ENCODE measurements around the gene SHISAL1. TPM values are rescaled to one million over a fixed set of nuclear protein-coding genes. Genes with fewer than 3 reads are reported as not detected.

The SHISAL1 gene
- total and polyA plus RNA-seq, 9 donors: 0.33 to 4.5 (median 2.0) TPM

DNA sequence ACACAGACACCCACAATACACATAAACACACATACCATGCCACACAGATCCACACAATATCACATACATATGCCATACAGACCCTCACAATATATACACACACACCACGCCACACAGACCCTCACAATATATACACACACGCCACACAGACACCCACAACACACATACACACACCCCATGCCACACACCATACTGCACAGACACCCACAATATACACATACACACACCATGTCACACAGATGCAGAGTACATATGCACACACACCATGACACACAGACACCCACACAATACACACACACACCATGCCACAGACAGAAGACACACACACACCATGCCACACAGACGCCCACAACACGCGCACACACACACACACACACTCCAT, 43.6 kb downstream of the SHISAL1 start:
- DNase-seq: no peak
- TF ChIP-seq EP300 (IDR thresholded peaks at IDR 0.05): no peak
- TF ChIP-seq, protein P1, sequence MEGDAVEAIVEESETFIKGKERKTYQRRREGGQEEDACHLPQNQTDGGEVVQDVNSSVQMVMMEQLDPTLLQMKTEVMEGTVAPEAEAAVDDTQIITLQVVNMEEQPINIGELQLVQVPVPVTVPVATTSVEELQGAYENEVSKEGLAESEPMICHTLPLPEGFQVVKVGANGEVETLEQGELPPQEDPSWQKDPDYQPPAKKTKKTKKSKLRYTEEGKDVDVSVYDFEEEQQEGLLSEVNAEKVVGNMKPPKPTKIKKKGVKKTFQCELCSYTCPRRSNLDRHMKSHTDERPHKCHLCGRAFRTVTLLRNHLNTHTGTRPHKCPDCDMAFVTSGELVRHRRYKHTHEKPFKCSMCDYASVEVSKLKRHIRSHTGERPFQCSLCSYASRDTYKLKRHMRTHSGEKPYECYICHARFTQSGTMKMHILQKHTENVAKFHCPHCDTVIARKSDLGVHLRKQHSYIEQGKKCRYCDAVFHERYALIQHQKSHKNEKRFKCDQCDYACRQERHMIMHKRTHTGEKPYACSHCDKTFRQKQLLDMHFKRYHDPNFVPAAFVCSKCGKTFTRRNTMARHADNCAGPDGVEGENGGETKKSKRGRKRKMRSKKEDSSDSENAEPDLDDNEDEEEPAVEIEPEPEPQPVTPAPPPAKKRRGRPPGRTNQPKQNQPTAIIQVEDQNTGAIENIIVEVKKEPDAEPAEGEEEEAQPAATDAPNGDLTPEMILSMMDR (IDR thresholded peaks at IDR 0.05): no peak
- TF ChIP-seq POLR2A (IDR thresholded peaks at IDR 0.05): no peak
- Histone ChIP-seq H3K27ac (no peak overlapping the region), H3K27me3 (no peaks in the 10 kb centered on the region), H3K4me1 (ENCODE audit: insufficient read depth) (no peaks in the 10 kb centered on the region), H3K36me3 (no peaks in the 10 kb centered on the region), H3K9me3 (no peaks in the 10 kb centered on the region), H3K4me3 (no peak overlapping the region)
- intact Hi-C loops (cut with DNase I): no loop called here
- WGBS, 3 donors: 83 to 95% (median 85%) methylated on average over 5 of the region's 5 CpGs

DNA sequence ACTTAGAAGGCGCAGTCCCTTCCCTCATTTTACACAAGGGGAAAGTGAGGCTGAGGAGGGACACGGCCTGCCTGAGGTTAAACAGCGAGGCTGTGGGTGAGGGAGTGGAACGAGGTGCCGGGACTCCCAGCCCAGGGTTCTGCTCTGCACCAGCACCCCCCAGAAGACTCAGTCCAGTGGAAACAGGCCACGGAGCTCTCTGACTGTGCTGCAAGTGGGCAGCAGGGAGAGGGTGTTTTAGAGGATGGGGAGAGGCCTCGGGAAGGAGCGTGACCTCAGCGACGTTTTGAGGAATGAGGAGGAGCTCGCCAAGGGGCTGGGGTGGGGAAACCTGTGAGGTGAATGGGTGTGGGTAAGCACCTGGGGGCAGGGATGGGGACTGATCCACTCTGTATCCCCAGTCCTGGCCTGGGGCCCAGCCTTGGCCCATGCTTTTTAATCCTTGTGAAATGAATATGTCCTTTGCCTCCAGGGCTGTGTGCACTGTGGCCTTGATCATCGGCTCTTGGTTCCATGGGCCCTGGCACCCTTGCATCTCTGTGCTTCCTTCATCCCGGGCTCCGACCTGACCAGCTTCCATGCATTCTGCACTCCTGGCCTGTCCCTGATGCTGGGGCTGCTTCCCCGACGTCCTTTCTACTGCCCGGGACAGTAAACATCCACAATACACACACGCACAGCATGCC, 44.2 kb downstream of the SHISAL1 start:
- Histone ChIP-seq H3K27ac (no peak overlapping the region), H3K27me3 (no peaks in the 10 kb centered on the region), H3K4me1 (ENCODE audit: insufficient read depth) (no peaks in the 10 kb centered on the region), H3K9me3 (no peaks in the 10 kb centered on the region), H3K4me3 (no peak overlapping the region), H3K36me3 (no peaks in the 10 kb centered on the region)
- intact Hi-C loops (cut with DNase I): no loop called here
- DNase-seq: no peak
- TF ChIP-seq POLR2A (IDR thresholded peaks at IDR 0.05) (no peak), EP300 (IDR thresholded peaks at IDR 0.05) (no peak)
- TF ChIP-seq, protein P1 (IDR thresholded peaks at IDR 0.05): no peak
- WGBS, 3 donors: 81 to 85% (median 83%) methylated on average over 18 of the region's 18 CpGs

DNA sequence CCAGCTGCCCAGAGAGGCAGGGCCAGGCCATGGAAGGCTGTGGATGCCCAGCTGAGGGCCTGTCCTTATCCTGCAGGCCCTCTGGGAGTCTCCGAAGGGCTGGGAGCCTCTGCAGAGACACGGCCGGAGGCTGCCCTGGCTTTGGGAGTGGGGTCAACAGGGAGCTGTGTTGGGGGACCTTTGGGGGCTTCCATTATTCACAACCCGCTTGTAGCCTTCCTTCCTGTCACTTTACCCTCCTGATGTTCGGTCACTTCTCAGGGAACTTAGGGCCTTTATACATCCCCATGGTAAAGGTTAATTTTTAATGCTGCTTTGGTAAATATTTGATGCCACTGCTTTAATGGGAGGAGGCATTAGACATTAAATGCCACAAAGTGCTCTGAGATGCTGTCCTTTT, 44.9 kb downstream of the SHISAL1 start:
- Histone ChIP-seq H3K27ac (no peak overlapping the region), H3K27me3 (no peaks in the 10 kb centered on the region), H3K4me3 (no peak overlapping the region), H3K9me3 (no peaks in the 10 kb centered on the region), H3K36me3 (no peaks in the 10 kb centered on the region), H3K4me1 (ENCODE audit: insufficient read depth) (no peaks in the 10 kb centered on the region)
- WGBS, 3 donors: 80 to 88% (median 87%) methylated on average over 5 of the region's 5 CpGs
- TF ChIP-seq, protein P1 (IDR thresholded peaks at IDR 0.05): no peak
- TF ChIP-seq EP300 (IDR thresholded peaks at IDR 0.05) (no peak), POLR2A (IDR thresholded peaks at IDR 0.05) (no peak)
- intact Hi-C loops (cut with DNase I): no loop called here
- DNase-seq: no peak

DNA sequence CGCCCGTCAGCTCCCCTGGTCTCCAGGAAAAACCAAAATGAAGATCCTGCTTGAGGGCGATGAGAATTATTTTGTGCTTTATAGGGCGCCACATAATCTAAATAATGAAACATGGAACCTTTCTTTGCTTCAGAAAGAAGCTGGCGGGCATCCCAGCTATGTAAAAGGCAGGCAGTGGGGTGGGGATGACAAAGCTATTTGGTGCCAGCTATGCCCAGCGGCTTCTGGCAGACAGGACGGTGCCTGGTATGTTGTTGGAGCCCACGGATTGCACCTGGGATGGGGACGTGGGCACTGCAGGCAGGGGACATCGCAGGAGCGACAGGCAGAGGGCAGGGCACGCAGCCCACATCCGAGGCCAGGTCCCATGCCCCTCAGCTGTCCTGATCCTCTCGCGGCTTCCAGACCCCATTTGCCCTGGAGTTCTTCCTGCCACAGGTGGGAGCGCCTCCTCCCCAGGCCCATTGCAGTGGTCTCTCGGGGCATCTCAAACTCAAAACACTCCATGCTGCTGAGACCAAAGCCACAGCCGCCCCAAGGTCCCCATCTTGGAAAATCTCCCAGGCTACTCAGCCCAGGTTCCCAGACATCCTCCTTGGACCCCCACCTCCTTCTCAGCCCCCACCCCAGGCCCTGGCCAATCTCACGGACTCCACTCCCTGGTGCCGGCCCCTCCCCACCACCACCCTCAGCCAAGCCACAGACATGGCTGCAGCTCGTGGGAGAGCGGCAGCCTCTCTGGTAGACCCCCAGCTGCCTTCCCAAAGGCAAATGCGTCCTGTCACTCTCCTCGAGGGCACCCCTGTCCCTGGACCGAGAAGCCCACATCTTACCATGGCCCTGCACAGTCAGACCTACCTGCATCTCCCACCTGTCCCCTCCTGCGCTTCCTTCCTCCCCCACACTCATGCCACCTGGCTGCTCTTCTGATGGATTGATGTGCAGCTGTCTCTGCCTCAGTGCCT, 45.7 kb downstream of the SHISAL1 start:
- WGBS, 3 donors: 68 to 80% (median 75%) methylated on average over 26 of the region's 26 CpGs

More for the DNA sequence above, 45.7 kb downstream of the SHISAL1 start:
- H3K9me3 ChIP-seq: no peaks in the 10 kb centered on the region
- H3K27me3 ChIP-seq: no peaks in the 10 kb centered on the region
- DNase-seq: no peak
- no peak for TF ChIP-seq POLR2A (IDR thresholded peaks at IDR 0.05)
- TF ChIP-seq EP300 (IDR thresholded peaks at IDR 0.05): no peak
- TF ChIP-seq, protein P1 (IDR thresholded peaks at IDR 0.05): no peak
- H3K36me3 ChIP-seq: no peaks in the 10 kb centered on the region
- peaks cover 1% of the 10 kb centered on the region for H3K4me1 ChIP-seq (ENCODE audit: insufficient read depth)
- intact Hi-C loops (cut with DNase I): no loop called here
- H3K4me3 ChIP-seq: no peak overlapping the region
- no peak overlapping the region for H3K27ac ChIP-seq

Measured in ovary (tissue), 9 donors.